GM15510 (cell line): ENCODE results near the gene SPAG8.

Source experiments
- POLR2A ChIP-seq: IDR thresholded peaks from 3 replicates; pipeline ENCODE4 v1.6.1; 2011; ENCODE audit warnings: borderline replicate concordance; ENCODE audit not compliant: insufficient read length; ENCODE audit errors: extremely low read depth

The SPAG8 gene

GRCh38 chr9:35798658-35799374 is 13.2 kb downstream of the SPAG8 start:
- no peak for TF ChIP-seq POLR2A

DNA sequence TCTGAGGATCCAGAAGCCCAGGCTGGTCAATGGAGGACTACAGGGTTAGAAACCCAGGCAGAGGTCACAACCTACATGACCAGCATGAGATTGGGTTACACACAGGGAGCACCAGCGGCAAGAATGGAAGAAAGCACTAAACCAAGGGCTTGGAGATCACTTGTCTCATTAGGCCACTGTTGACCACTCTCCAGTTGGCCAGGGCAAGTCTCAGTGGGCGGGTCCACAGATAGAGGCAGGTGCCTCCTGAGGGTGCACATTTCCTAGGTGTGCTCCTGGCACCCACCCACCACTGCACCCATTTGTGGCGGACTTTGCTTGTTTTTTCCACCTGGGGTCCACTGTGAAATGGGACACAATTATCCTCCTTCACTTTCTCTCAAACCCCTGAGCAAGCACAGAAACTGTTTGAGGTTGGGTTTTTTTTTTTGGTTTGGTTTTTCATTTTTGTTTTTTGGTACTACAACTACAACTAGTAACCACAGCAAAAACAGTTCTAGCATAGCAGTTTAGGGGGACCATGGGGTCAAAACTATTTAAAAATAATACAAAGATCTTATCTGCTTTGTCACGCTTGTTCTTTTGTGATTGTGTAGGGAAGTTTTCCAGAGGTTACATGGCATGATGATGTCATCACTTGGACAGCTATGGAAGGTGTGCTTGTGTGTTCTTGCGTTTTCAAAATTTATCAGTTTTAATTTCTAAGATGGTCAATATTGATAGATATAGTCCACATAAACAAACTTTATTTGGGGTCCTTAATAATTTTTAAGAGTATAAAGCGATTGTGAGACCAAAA is 14.6 kb downstream of the SPAG8 start:
- no peak for TF ChIP-seq POLR2A

DNA sequence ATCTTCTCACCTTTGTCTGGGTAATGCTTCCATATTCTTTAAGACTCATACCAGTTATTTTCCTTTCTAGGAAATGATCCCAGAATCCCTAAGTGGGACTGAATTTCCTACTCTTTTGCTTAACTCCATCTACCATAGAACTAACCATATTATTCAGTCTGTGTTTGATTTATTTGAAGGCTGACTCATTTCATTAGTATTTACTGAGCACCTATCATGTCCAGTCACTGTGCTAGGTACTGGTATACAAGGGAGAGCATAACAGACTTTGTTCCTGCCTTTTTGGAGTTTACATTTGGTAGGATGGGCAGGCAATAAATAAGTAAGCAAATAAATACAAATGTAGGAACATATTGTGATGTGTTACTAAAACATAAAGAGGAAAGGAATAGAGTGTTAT is 16.4 kb downstream of the SPAG8 start:
- TF ChIP-seq POLR2A: no peak

GRCh38 chr9:35793461-35793860 is 18.6 kb downstream of the SPAG8 start:
- no peak for TF ChIP-seq POLR2A

- no peak for TF ChIP-seq POLR2A
Observed at GRCh38 chr9:35792826-35793225, 19.2 kb downstream of the SPAG8 start.

DNA sequence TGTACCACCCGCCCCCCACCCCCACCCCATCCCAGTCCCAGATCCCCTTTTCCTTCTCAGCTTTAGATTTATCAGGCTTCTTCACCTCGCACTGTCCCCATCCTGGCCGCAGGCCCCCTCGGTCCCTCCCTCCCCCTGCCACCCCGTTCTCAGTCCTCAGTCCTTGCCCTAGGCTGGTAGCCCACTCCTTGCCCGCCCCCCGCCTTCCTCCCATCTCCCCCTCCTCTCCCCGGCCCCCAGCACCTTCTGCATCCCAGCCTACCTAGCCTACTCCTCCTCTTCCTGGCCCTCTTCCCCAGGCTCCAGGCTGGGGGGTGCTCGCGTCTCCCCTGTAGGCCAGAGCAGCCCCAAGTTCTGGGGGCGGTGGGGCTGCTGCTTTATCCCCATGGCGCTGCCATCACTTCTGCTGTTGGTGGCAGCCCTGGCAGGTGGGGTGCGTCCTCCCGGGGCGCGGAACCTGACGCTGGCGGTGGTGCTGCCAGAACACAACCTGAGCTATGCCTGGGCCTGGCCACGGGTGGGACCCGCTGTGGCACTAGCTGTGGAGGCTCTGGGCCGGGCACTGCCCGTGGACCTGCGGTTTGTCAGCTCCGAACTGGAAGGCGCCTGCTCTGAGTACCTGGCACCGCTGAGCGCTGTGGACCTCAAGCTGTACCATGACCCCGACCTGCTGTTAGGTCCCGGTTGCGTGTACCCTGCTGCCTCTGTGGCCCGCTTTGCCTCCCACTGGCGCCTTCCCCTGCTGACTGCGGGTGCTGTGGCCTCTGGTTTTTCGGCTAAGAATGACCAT is 19.8 kb downstream of the SPAG8 start:
- TF ChIP-seq POLR2A: no peak

DNA sequence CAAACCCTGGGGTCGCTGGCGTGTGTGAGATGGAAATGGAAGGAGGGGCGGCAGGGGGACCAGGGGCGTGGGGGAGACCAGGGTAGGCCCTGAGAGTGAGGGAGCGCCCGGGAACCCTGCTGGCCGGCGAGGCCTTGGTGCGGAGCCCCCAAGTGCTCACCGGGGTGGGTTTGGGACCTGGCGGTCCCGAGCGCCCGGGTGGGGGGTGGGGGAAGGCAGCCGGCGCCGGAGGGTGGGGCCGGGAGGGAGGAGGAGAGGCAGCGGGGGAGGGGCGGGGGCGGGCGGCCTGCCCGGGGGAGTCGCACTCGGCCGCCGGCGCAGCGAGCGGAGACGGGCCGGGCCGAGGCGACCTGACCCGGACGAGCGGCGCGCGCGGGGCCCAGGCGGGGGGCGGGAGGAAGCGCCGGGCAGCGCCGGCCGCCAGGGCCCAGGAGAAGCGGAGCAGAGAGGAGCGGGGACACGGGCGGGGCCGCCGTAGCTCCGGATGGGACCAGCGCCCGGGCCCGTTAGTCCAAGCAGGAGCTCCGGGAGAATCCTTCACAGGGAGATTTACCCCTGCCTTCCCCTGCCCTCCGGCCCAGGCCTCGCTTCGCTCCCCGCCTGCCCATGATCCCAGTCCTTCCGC is 20.7 kb downstream of the SPAG8 start, which contains the start of gene NPR2:
NPR2 (plus strand) TSS at position 295 of the 625 bp plus-strand sequence. CDS start 818 bp downstream, outside the sequence.
- no peak for TF ChIP-seq POLR2A

GRCh38 chr9:35790385-35791296 is 21.4 kb downstream of the SPAG8 start:
- TF ChIP-seq POLR2A: no peak

DNA sequence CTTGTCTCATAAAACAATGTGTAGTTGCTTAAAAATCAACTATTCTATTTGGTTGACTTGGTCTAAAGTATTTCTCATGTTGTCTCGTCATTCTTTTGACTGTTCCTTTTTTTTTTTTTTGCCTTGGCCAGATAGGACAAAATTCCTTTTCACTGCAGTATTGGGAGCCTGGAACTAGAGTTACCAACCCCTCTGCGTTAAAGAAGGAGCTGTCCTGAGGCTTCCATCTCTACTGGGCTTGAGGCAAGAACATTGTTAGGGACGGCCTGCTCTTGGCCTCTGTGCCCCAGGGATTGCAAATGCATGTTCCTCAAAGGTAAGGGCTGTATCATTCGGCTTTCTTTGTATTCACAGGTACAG is 22.1 kb downstream of the SPAG8 start:
- TF ChIP-seq POLR2A: no peak

DNA sequence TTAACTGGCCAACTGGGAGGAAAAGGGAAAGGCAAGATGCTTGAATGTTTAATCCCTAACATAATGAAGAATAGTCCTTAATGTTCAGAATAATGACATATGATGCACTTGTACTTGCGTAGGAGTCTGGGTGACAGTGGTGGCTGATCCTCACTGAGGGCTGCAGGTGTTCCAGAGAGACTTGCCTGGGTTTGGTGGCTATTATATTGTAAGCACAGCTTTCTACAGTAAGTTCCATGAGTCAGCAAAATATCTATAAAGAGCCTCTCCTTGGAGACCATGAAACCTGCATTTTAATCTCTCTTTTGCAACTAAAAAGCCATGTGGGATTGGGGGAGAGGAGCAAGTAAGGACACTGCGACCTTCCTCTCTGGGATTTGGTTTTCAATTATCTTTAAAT is 22.5 kb downstream of the SPAG8 start:
- no peak for TF ChIP-seq POLR2A

GRCh38 chr9:35783418-35783817 is 28.6 kb downstream of the SPAG8 start:
- no peak for TF ChIP-seq POLR2A

GRCh38 chr9:35781066-35781465 is 31.0 kb downstream of the SPAG8 start:
- no peak for TF ChIP-seq POLR2A

DNA sequence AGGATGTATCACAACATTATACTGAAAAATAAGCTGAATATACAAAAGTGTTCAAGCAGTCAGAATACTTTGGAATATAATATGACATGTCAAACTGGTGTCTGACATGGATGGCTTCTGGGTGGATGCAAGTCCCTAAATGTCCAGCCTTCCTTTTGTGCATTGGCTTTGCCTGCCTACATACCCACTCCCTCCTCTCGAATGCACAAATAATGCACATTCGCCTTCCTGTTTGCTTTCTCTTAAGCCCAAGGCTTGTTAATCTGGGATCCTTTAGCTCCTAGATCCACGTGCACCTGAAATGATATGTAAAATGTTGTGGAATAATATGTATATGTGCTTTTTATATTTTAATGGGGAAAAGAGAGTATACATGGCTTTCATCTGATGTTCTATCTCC is 33.6 kb downstream of the SPAG8 start:
- no peak for TF ChIP-seq POLR2A

- no peak for TF ChIP-seq POLR2A
Observed at GRCh38 chr9:35776018-35776417, 36.0 kb downstream of the SPAG8 start.
